Activated T-helper 9 cell treated with anti-CD3 and anti-CD28 coated beads, Interleukin-2, amount 50 U/mL, for 16 hours (primary cell): ENCODE measurements around the gene TTC17.
"Not testable (repeated sequence)": the region's sequence is repeated elsewhere in the genome, so short reads cannot be mapped to it uniquely, and the experiment has no call there.

Experiments used
- DNase-seq: peaks from one replicate; pipeline ENCODE4 v3.0.0-alpha.2; 2020; ENCODE audit warnings: low read depth

TTC17 gene

GRCh38 chr11:43358801-43359421, at the start of gene TTC17:
TSS of gene TTC17 (plus strand) at chr11:43358920. CDS start at chr11:43358955, 35 bp downstream.
- peak; percentile 90 for DNase-seq

GRCh38 chr11:43311791-43312607, 46.7 kb upstream of the TTC17 start, which contains the start of gene API5:
TSS of gene API5 (plus strand) at chr11:43311996. CDS start at chr11:43312128, 132 bp downstream.
- DNase-seq: peak; percentile 88

GRCh38 chr11:43315966-43316365, 42.8 kb upstream of the TTC17 start:
- no peak for DNase-seq

- DNase-seq: no peak
Observed at GRCh38 chr11:43316451-43316850, 42.3 kb upstream of the TTC17 start.

GRCh38 chr11:43327987-43328386, 30.7 kb upstream of the TTC17 start:
- no peak for DNase-seq

- DNase-seq: no peak
Observed at GRCh38 chr11:43328482-43328881, 30.2 kb upstream of the TTC17 start.

GRCh38 chr11:43341159-43341558, 17.6 kb upstream of the TTC17 start:
- DNase-seq: no peak

GRCh38 chr11:43351426-43351825, 7.3 kb upstream of the TTC17 start:
- not testable (repeated sequence) for DNase-seq

GRCh38 chr11:43354311-43354710, 4.4 kb upstream of the TTC17 start:
- no peak for DNase-seq

GRCh38 chr11:43356336-43356735, 2.4 kb upstream of the TTC17 start:
- DNase-seq: no peak

- DNase-seq: no peak
Observed at GRCh38 chr11:43358279-43358800, 380 bp upstream of the TTC17 start.

- DNase-seq: peak; percentile 26
Observed at GRCh38 chr11:43359422-43359818, 700 bp downstream of the TTC17 start.

GRCh38 chr11:43360361-43361032, 1.8 kb downstream of the TTC17 start:
- no peak for DNase-seq

- DNase-seq: no peak
Observed at GRCh38 chr11:43366677-43367076, 8.0 kb downstream of the TTC17 start.

GRCh38 chr11:43367382-43368178, 8.9 kb downstream of the TTC17 start:
- no peak for DNase-seq

GRCh38 chr11:43376065-43376464, 17.3 kb downstream of the TTC17 start:
- DNase-seq: no peak

- DNase-seq: no peak
Observed at GRCh38 chr11:43376594-43376993, 17.9 kb downstream of the TTC17 start.

GRCh38 chr11:43377389-43377788, 18.7 kb downstream of the TTC17 start:
- DNase-seq: no peak

- no peak for DNase-seq
Observed at GRCh38 chr11:43378897-43379296, 20.2 kb downstream of the TTC17 start.

- no peak for DNase-seq
Observed at GRCh38 chr11:43381802-43382201, 23.1 kb downstream of the TTC17 start.

GRCh38 chr11:43382614-43383013, 23.9 kb downstream of the TTC17 start:
- DNase-seq: no peak

- DNase-seq: no peak
Observed at GRCh38 chr11:43384393-43384792, 25.7 kb downstream of the TTC17 start.
